HG03060 (cell line): Measurements from ENCODE around the gene ACTBL2.
"Not testable (repeated sequence)": the region's sequence is repeated elsewhere in the genome, so short reads cannot be mapped to it uniquely, and the experiment has no call there.

Experiments used
- ATAC-seq: cut with Tn5 transposase; IDR thresholded peaks from one replicate; pipeline ENCODE4 v1.9.1; 2021; ENCODE audit warnings: low read depth, moderate number of reproducible peaks; ENCODE audit not compliant: unreplicated experiment

ACTBL2 gene

DNA sequence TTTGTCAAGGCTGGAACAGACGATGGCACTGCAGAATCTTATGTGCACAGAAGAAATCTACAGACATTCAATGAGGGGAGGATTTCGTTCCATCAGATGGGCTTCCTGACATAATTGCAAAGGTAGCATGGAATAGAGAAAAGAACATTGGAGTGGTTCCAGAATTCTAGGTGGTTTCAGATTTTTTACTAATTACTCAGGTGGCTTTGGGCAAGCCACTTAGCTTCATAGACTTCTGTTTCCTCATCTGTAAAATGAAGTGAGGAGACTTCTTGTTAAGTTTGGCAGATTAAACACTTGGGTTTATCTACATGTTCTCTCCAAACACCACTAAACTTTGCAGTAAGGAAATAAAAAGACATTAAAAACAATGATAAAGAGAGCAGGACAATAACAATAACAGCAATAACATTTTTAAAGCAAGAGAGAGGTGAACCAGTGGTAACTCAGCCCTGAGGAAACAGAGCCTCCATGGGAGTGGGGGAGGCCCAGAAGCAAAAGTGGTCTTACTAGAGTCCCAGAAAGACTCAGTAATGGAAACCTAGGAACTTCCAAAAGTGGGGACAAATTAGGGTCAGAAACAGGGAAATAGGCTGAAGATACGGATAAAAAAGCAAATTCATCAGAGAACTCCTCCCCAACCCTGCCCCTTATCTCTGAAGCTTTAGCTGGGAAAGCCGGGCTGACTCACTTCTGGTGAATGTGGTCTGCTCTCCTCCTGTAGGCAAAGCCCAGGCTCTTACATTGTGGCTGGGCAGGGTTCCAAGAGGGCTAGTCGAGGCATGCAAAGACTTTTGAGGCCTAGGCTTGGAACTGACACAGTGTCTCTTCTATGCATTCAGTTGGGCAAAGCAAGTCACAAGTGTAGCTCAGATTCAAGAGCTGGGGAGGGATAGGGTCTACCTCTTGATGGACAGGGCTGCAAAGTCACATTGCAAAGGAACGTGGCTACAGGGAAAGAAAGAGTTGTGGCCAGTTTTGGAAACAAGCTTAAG is 11.8 kb upstream of the ACTBL2 start:
- ATAC-seq = peak; percentile 50

GRCh38 chr5:57493034-57493433 is 10.4 kb upstream of the ACTBL2 start:
- ATAC-seq = no peak

- ATAC-seq = no peak
Observed at GRCh38 chr5:57492632-57493031, 10.0 kb upstream of the ACTBL2 start.

- ATAC-seq = no peak
Observed at GRCh38 chr5:57491369-57491965, 8.9 kb upstream of the ACTBL2 start.

GRCh38 chr5:57488215-57488955 is 5.8 kb upstream of the ACTBL2 start:
- no peak for ATAC-seq

DNA sequence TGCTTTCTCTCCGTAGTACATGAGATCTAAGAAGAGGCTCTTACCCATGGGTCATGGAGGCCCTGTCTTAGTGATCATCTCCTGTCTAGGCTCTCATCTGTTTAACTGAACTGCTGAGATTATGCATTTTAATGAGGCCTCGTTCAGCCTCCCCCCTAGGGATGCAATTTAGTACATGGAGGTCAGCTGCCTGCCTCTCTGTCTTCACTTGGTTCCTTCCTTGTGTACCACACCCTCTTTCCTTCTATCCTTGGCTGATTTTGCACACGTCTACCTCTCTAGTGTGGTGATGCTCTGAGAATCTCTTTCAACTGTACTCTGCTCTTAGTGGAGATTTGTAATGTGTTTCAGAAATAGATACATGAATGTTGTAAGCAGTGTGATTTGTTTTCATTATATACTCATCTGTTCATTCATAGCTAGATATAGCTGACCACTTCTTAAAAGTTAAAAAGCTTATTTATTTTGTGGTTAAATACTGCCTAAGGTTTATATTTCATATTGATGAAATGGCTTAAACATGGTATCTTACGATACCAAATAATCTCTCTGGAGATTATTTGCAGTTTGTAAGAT is 3.5 kb upstream of the ACTBL2 start:
- ATAC-seq = no peak

- no peak for ATAC-seq
Observed at GRCh38 chr5:57478826-57479225, 3.8 kb downstream of the ACTBL2 start.

DNA sequence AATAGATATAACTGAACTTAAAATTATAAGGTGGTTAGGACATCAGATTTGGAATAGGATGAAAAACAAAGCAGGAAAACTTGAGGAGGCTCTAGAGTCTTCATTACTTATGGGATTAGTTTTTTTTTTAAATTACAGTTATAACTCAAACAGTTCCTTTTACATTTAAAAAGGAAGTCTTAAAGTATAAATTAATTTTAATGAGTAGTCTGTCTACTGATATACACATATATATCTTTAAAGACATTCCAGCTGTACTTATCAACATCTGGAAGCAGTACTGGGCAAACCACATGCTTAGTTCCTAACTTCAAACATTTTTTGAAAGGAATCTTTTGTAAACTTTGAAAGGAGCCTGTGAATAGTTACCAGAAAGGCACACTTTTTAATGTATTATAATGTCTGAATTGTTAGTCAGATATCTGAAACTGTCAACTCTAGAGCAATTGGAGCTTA is 6.0 kb downstream of the ACTBL2 start:
- ATAC-seq = no peak

DNA sequence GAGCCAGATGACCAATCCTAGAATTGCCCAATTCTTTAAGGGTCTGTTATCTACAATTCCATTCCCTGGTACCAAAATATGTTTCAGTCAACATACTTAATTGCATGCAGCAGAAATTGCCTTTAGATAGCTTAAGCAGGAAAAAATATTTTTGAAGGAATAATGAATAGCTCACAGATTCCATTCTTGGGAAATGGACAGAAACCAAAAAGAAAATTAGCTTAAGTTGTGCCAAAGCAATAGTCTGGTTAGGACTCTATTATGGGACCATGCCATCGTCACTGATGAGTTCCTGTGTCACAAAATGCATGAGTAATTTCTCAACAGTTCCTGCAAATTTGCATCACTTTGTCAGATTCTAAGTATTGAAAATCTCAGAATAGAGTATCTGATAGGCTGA is 12.3 kb downstream of the ACTBL2 start:
- no peak for ATAC-seq

DNA sequence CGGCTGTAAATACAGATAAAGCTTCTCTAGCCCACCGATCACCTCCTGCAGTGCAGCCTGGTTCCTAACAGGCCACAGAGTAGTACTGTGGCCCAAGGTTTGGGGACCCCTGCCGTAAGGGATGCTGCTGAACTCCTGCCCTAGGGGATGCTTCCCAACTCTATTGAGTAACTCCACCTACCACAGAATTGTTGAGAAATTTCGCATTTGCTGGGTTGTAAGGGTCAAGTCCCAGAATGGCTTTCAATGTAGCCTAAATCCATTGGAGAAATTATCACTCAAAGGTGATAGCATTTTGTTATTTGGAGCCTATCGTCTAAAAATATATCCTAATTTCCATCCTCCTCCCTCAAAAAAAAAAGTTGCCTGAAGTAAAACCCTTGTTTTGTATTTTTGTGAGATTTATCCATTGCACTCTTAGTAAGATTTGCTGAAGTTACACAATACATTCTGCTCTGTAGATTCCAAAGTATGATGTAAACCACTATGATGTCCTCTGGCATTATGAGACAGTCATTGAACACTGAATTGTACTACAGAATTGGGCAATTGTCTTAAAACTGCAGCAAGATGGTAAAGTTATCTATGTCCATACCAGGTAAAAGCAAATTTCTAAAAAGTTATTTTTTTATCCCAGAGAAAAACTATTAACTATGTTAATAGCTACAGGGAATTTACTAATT is 14.0 kb downstream of the ACTBL2 start:
- ATAC-seq = no peak

- no peak for ATAC-seq
Observed at GRCh38 chr5:57466544-57466943, 16.1 kb downstream of the ACTBL2 start.

GRCh38 chr5:57460056-57460455 is 22.6 kb downstream of the ACTBL2 start:
- ATAC-seq = not testable (repeated sequence)

DNA sequence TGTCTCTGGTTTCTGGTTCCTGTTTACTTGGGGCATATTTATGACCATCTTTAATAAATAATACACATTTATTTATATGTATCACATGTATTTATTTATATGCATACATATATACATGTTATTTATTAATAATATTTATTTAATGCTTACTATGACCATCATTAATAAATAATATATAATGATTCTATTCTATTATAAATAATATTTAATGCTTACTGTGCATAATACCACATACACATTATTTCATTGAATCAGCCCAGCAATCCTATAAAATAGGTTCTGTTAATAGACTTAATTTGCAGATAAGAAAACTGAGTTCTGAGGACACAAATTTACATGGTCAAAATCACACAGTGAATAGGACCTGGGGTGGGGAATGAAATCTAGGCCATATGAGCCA is 24.2 kb downstream of the ACTBL2 start:
- ATAC-seq = no peak

- ATAC-seq = no peak
Observed at GRCh38 chr5:57456531-57457135, 26.0 kb downstream of the ACTBL2 start.

- no peak for ATAC-seq
Observed at GRCh38 chr5:57455511-57456455, 26.8 kb downstream of the ACTBL2 start.

DNA sequence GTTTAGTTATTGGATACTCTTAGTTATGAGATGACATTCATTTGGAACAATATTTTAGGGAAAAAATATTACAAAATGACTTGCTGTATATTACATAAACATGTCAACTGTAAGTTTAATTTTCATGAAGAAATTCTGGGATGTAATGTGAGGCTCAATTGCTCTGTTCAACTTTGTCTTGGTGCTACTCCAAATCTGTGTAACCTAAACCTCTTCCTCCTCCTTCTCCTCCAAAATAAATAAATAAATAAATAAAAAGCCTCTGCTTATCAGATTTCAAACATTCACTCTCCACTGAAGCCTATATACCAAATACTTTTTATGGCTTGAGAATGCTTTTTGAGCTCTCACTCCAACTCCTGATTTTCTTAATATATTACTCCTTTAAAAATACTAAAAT is 27.7 kb downstream of the ACTBL2 start:
- ATAC-seq = no peak

DNA sequence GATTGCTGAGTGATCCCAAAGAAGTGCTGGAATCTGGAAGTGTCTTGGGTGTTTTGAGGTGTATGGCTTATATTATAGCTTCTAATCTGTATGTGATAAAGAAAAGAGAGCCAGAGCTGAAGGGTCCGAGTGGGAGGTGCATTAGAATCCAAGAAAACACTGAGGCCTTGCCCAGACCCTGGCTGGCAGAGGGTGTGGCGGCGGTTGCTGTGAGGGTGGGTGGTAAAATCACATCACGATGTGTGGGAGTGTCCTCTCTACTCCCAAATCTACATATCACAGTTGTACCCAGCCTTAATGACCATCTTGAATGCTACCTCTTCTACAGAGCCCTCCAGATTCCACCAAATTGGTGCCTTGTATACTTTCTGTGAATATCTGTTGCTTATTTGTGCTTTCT is 28.9 kb downstream of the ACTBL2 start:
- no peak for ATAC-seq

GRCh38 chr5:57452885-57453284 is 29.7 kb downstream of the ACTBL2 start:
- no peak for ATAC-seq
